Mesodermal cell (in vitro differentiated cells): ENCODE measurements around the gene ARHGEF11.
A peak's percentile ranks its signal among the peaks of the same experiment; 100 is the strongest.

Experiments used
- H3K27ac ChIP-seq: 2 replicates; pipeline ENCODE4 v1.7.0; 2013; ENCODE audit warnings: mild to moderate bottlenecking, low read depth, low read length, moderate library complexity; ENCODE audit not compliant: severe bottlenecking
- H3K36me3 ChIP-seq: 2 replicates; pipeline ENCODE4 v1.7.1; 2013; ENCODE audit warnings: mild to moderate bottlenecking, low read length, moderate library complexity; ENCODE audit not compliant: control insufficient read depth, insufficient read depth
- H3K4me1 ChIP-seq: one replicate; pipeline ENCODE4 v1.7.1; 2013; ENCODE audit warnings: mild to moderate bottlenecking, low read length; ENCODE audit not compliant: insufficient read depth, control insufficient read depth, poor library complexity, severe bottlenecking
- H3K4me3 ChIP-seq: 2 replicates; pipeline ENCODE4 v1.7.0; 2013; ENCODE audit warnings: low read length, control low read depth, mild to moderate bottlenecking; ENCODE audit not compliant: insufficient read depth, poor library complexity, severe bottlenecking; ENCODE audit errors: extremely low read depth
- H3K9me3 ChIP-seq: 2 replicates; pipeline ENCODE4 v1.7.1; 2013; ENCODE audit warnings: mild to moderate bottlenecking, low read length, moderate library complexity; ENCODE audit not compliant: control insufficient read depth
- WGBS, 2 experiments: methylation state at CpG; one replicate each; pipeline ENCODE4 v1.1.5; 2013; ENCODE audit warnings: missing lambda C conversion rate in 2 of 2; ENCODE audit not compliant: insufficient coverage in 2 of 2; 5-methylcytosine and 5-hydroxymethylcytosine counted together

Gene ARHGEF11

DNA sequence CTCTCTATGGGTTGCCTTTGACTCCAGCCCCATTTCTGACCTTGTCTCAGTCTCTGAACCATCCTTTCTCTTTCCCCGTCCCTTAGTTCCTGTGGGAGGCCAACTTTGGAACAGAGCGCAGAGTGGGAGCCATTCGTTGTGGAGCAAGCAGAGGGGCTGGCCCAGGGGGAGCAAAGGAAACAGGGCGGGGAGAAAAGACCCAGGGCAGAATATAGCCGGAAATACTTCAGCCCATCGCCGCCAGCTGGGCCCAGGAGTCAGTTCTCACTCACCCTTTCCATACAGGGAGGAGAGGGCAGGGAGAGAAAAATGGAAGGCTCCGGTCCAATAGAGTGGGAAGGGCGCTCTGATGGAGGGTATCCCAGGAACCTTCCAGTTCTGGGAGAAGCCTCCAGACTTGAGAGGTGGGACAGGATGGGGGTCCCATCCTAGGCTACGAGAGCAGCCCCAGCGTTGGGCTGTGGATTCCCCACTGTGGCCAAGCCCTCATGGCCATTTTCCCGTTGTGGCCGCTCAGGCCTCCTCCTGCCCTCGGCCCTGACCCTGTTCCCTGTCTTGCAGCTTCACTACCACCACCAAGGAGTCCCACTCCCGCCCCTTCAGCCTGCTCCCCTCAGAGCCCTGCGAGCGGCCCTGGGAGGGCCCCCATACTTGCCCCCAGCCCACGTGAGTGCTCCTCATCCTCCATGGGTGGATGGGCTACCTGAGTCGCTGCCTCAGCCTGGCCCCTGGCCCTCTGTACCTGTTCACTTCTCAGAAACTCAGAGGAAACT, 141.2 kb downstream of the ARHGEF11 start:
- Histone ChIP-seq H3K4me1 (peaks cover 32% of the 10 kb centered on the region), H3K9me3 (peaks cover 6% of the 10 kb centered on the region), H3K36me3 (peaks cover 53% of the 10 kb centered on the region), H3K4me3 (no peak overlapping the region), H3K27ac (no peak overlapping the region)
- WGBS, 2 experiments: 92 to 93% methylated on average over 10 to 11 of the region's 19 CpGs

DNA sequence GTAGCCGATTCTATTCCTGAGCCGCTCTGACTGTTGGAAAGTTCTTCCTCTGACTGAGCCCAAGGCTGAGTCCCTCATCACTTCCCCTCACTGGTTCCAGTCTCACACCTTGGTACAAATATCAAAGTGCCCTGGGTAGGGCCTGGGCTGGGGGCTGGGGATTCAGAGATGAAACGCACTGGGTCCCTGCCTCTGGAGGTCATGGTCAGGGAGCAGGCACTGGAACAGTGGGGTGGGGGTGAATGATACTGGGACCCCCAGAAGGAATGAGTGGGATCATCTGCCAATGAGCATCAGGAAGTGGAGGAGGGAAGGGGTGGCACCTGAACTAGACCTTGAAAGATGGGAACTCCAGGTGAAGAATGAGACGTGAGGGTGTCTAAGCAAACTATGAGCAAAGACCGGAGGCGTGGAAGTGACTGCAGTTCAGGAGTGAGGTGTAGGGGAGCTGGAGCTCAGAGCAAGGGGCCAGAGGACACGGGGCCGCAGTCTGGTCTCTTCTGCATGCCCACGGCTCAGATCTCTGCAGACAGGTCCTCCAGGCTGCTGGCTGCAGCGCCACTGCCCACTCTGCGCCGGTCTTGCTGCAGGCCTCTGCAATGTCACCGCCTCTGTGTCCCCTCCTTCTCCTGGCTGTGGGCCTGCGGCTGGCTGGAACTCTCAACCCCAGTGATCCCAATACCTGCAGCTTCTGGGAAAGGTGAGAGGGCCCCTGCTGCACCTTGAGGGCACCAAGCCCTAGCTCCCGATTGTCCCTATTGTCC, 142.0 kb downstream of the ARHGEF11 start:
- no peak overlapping the region for H3K27ac ChIP-seq
- H3K4me1 ChIP-seq: peaks cover 40% of the 10 kb centered on the region
- H3K4me3 ChIP-seq: no peak overlapping the region
- peaks cover 6% of the 10 kb centered on the region for H3K9me3 ChIP-seq
- H3K36me3 ChIP-seq: peaks cover 46% of the 10 kb centered on the region
- 90% methylated on average over 15 of the region's 15 CpGs for WGBS, 2 experiments

DNA sequence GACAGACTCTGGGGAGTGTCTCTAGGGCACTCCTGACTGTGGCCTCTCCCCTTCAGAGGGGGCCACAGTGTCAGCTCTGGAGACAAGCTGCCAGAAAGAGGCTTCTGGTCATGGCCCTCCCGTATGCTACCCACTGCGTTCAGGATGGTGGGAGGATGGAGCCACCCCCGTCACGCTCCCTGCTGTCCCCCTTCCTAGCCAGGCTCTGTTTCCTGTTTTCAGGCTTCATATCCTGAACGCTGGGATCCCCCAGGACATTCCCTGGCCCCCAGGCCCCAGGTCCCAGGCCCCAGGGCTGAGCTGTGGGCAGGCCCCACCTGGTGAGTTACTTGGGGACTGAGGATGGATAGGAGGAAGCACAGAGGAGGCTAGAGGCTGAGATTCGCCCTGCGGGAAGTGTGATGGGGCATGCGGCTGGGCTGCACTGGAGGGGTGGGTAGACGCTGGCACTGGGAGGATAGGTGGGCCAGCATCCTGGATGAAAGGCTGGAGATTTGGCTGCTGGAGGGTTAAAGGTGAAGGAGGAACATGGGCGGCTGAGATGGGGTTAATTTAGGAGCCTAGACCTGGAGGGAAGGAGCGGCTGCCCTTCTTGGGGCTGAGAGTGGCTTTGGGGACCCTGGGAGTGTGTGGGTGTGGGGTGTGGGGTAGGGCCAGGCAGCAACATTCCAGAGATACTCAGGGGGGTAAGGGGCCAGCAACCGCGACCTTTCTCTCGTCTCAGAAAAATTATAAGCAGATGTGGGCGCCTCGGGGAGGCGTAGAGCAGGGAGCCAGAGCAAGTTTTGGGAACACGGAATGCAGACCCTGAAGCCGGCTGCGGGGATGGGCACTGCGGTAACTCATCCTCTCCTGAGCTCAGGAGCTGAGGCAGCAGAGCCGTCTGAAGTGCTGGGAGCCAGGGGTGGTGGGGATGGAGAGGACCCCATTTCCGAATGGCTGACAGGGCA, 143.3 kb downstream of the ARHGEF11 start:
- Histone ChIP-seq H3K4me1 (peaks cover 49% of the 10 kb centered on the region), H3K4me3 (no peak overlapping the region), H3K27ac (no peak overlapping the region), H3K36me3 (peaks cover 40% of the 10 kb centered on the region), H3K9me3 (peaks cover 6% of the 10 kb centered on the region)
- 80 to 81% methylated on average over 18 to 22 of the region's 23 CpGs for WGBS, 2 experiments

DNA sequence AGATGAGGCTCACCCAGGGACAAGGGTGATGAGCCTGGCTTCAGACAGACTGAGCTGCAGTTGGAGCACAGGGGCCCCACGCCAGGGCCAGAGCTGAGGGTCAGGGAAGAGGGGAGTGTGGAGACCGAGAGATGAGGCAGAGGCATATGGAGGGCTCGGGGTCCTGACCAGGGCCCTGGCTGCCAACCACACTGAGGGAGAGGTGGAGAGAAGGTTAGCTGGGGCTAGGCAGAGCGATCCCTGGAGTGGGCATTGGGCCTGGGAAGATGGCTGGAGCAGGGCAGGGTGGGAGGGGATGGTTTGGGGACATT, 144.0 kb downstream of the ARHGEF11 start:
- peaks cover 6% of the 10 kb centered on the region for H3K9me3 ChIP-seq
- H3K4me1 ChIP-seq: peaks cover 49% of the 10 kb centered on the region
- H3K4me3 ChIP-seq: no peak overlapping the region
- 95 to 100% methylated on average over 2 to 4 of the region's 4 CpGs for WGBS, 2 experiments
- peaks cover 33% of the 10 kb centered on the region for H3K36me3 ChIP-seq
- H3K27ac ChIP-seq: no peak overlapping the region

DNA sequence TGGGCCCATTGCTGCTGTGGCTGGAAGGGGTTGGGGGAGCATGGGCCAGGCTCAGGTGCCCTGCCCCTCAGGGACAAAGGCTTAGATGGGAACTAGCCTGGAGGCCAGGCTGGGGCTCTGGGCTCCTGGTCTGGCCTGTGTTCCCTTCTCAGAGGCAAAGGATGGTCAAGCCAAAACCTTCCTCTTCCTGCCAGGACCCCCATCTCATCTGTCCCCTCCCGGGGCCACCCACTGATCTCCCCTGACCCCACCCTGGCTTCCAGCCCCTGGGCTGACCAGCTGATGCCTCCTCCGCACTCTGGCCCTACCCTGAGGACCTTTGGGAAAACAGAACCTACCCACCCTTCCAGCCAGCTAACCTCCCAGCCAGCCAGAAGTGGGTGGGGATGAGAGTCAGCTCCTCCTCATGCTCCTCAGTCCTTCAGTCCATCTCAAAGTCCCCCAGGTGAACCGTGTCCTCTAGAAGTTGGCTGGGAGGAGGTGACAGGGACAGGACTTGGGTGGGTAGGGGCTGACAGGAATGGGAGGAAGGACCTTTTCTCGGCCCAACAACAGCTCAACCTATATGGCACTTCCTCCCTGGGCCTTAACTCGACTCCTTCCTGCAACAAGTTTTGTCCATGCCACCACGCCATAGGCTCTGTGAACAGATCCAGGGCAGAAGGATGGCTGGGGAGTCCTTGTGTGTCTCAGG, 144.5 kb downstream of the ARHGEF11 start:
- Histone ChIP-seq H3K9me3 (peaks cover 4% of the 10 kb centered on the region), H3K36me3 (peaks cover 28% of the 10 kb centered on the region), H3K4me1 (peaks cover 52% of the 10 kb centered on the region), H3K4me3 (no peak overlapping the region), H3K27ac (no peak overlapping the region)
- WGBS, 2 experiments: 60% methylated on average over 3 of the region's 6 CpGs; no CpG with 5 or more reads in 1 of the 2 experiments

DNA sequence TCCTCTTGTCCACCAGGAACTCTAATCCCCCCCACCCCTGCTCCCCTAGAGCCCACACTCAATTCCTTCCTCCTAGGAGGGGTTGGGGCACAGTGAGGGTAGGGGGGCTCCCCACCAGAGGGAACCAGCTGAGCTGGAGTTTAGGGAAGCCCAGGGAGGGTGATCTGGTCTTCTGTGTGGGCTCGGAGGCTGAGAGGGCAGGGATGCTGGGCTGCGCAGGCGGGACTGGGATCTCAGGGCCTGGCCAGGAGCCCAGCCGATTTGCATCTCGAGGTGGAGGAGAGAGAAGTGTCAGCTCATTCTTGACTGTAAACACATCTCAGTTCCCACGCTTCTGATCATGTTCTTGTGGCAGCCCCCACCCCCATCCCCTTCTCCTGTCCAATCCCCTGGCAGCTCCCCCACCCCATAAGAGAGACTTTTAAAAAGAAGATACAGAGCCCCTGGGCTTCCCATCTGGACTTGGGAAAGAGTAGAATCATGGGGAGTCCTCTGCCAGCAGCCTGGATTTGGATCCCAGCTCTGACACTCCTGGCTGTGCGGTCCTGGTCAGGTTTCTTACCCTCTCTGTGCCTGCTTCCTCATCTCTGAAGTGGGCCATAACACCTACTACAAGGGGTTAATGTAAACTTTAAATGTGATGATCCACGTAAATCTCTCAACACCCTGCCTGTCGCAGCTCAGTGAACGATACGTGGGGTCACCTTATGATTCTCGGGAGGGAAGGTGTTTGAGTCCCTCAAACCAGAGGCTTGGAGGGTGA, 145.4 kb downstream of the ARHGEF11 start:
- Histone ChIP-seq H3K4me3 (no peak overlapping the region), H3K36me3 (peaks cover 19% of the 10 kb centered on the region), H3K4me1 (peaks cover 61% of the 10 kb centered on the region), H3K27ac (no peak overlapping the region), H3K9me3 (no peaks in the 10 kb centered on the region)
- WGBS, 2 experiments: 94 to 95% methylated on average over 6 to 7 of the region's 12 CpGs

DNA sequence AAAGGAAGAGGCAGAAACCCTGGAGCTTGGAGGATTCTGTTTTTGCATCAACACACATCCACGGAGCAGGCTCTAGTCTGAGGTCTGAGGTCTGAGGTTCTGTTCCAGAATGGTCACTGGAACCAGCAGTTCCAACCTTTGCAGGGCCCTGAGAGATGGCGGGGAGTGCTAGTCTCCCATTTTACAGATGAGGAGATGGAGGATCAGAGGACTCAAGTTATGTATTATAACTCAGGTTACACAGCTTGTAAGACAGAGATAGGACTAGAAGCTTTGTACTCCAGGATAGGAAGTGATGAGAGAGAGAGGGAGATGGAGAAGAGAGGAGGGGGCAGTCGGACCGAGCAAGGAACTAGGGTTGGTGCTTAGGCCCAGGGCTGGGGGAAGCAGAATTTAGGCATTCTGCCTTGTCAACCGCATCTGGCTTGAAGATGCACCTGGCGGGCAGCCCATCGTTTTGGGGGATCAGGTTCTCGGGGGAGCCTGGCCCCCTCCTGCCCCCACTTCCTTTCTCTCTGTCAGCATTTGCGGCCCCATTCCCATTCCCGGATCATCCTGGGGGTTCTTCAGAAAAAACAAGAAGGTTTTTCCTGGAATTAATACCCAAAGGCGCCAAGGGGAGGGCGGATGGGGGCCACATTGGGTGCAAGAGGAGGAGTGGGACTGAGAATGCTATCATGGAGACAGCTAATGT, 146.4 kb downstream of the ARHGEF11 start:
- Histone ChIP-seq H3K36me3 (peaks cover 11% of the 10 kb centered on the region), H3K4me3 (no peak overlapping the region), H3K27ac (peak overlapping the region; percentile 97), H3K9me3 (no peaks in the 10 kb centered on the region), H3K4me1 (peaks cover 68% of the 10 kb centered on the region)
- WGBS, 2 experiments: 93 to 94% methylated on average over 8 to 10 of the region's 12 CpGs

DNA sequence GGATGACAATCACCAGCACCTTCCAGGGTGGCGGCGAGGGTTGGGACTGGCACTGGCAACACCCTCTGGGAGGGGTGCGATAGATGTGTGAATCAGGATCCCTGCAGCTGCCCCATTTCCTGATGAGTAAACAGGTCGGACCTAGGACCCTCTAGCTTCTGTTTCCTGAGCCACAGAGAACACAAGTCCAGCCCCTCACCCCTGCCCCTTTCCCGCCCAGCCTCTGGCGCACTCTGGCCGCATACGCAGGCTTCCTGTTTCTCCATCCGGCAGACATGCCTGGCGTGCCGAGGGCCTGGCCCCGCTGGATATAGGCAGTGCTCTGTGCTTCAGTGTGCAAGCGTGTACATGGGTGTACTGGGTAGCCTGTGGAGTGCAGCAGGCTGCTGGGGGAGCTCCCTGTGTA, 147.4 kb downstream of the ARHGEF11 start:
- Histone ChIP-seq H3K36me3 (peaks cover 7% of the 10 kb centered on the region), H3K27ac (peak overlapping the region; percentile 97), H3K4me1 (peaks cover 66% of the 10 kb centered on the region), H3K4me3 (peak overlapping the region; percentile 11), H3K9me3 (no peaks in the 10 kb centered on the region)
- WGBS, 2 experiments: 42 to 49% methylated on average over 8 to 9 of the region's 13 CpGs

DNA sequence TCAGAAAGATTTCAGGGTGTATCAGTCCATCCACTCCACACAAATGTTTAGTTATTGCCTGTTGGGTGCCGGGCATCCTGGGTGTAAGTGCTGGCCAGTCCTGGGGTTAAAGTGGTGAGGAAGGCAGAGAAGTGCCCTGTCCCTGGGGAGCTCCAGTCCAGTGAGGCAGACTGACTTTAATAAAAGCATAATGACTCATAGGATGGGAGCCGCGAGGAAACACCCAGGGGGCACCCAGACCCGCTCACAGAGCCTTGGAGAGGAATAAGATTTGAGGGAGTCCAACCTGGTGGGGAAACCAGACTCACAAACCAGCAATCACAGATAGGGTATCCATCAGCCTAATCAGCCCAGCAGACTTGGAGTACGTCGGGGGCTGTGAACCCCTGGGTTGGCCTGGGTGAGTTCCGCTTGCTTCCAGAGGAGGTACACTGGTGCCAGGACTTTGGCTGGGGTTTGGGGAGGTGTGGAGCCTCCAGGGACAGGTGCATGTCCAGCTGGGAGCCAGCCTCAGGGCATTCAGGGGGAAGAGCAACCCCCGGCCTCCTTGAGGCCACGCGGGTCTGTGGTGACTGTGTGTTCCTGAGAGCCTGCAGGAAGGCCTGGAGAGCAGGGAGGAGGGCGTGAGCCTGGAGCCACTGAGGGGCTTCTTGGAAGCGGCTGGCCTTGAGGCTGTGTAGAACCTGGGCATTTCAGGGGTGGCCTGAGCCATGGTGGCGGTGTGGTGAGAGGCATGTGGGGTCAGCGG, 148.3 kb downstream of the ARHGEF11 start:
- WGBS, 2 experiments: 83 to 84% methylated on average over 11 to 12 of the region's 14 CpGs
- H3K4me3 ChIP-seq: peak overlapping the region; percentile 1

More for the DNA sequence above, 148.3 kb downstream of the ARHGEF11 start:
- Histone ChIP-seq H3K9me3 (no peaks in the 10 kb centered on the region), H3K36me3 (peaks cover 7% of the 10 kb centered on the region), H3K4me1 (peaks cover 63% of the 10 kb centered on the region), H3K27ac (peak overlapping the region; percentile 97)
